GM12878 (cell line): ENCODE results near the gene BTBD19. TPM values are rescaled to one million over a fixed set of nuclear protein-coding genes. Genes with fewer than 3 reads are reported as not detected.

Source experiments
- ATAC-seq: fragments of 200-7000 bp; cut with Tn5 transposase; 3 replicates; pipeline ENCODE4 v1.9.1; 2020; ENCODE audit warnings: mild to moderate bottlenecking, moderate library complexity
- BruUV-seq: library from RNA; stranded (reverse); fragments of 400-500 nt; replicated peaks from 2 replicates; lab custom pipeline; 2021; lab: Mats Ljungman, UMichigan
- CTCF ChIA-PET: fragments of 300-600 bp; sonication (Branson Sonifier 250); formaldehyde crosslinking; extraction: SDS; loops from one replicate; lab custom pipeline; 2021; ENCODE audit warnings: inconsistent platforms; lab: Yijun Ruan, JAX
- POLR2A ChIA-PET: fragments of 350-600 bp; formaldehyde crosslinking; extraction: SDS; loops from one replicate; lab custom pipeline; 2021; ENCODE audit warnings: inconsistent platforms; lab: Charles Lee
- RAD21 ChIA-PET: fragments of 300-600 bp; sonication (Branson Sonifier 250); formaldehyde crosslinking; loops from one replicate; lab custom pipeline; 2023; ENCODE audit warnings: antibody characterized with exemption; ENCODE audit not compliant: unreplicated experiment; lab: Charles Lee
- SMC1A ChIA-PET: fragments of 300-600 bp; sonication (Branson Sonifier 250); formaldehyde crosslinking; loops from one replicate; lab custom pipeline; 2023; ENCODE audit not compliant: unreplicated experiment, uncharacterized antibody; lab: Charles Lee
- DNase-seq: peaks from one replicate; pipeline ENCODE4 v3.0.0-alpha.2; 2011; ENCODE audit warnings: low read depth, low spot score
- FAIRE-seq: peaks from 3 replicates; lab custom pipeline; 2011; peaks lifted over from hg19 to GRCh38; lab: Jason Lieb, UNC
- H2AFZ ChIP-seq: 2 replicates; pipeline ENCODE4 v1.6.0; 2011; ENCODE audit warnings: low read depth, low read length, control low read depth; ENCODE audit not compliant: control insufficient read depth
- H3K27ac ChIP-seq: 2 replicates; pipeline ENCODE4 v1.5.1; 2011; ENCODE audit warnings: control low read depth; ENCODE audit not compliant: control insufficient read depth, insufficient read depth
- H3K27me3 ChIP-seq, 2 experiments: replicated peaks in 1 of 2; 2 replicates each; pipeline versions ENCODE4 v1.6.0 to v1.6.1; 2011; ENCODE audit warnings: low read length in 1 of 2; ENCODE audit not compliant: control insufficient read depth in 2 of 2, insufficient read depth in 2 of 2
- H3K36me3 ChIP-seq, 2 experiments: 2 replicates each; pipeline ENCODE4 v1.5.1; 2011; ENCODE audit warnings: low read length in 1 of 2; ENCODE audit not compliant: control insufficient read depth in 2 of 2, insufficient read depth in 2 of 2
- H3K4me1 ChIP-seq: 2 replicates; pipeline ENCODE4 v1.6.1; 2011; ENCODE audit warnings: mild to moderate bottlenecking, low read length, moderate library complexity, mixed read lengths; ENCODE audit not compliant: control insufficient read depth, insufficient read depth
- H3K4me2 ChIP-seq: 2 replicates; pipeline ENCODE4 v1.6.0; 2011; ENCODE audit warnings: control low read depth; ENCODE audit not compliant: control insufficient read depth, insufficient read depth
- H3K4me3 ChIP-seq: fragments of 200-600 bp; sonication (generic); 2 replicates; pipeline ENCODE4 v1.5.1; 2016
- H3K79me2 ChIP-seq: 2 replicates; pipeline ENCODE4 v1.6.0; 2011; ENCODE audit warnings: low read length; ENCODE audit not compliant: control insufficient read depth, insufficient read depth
- H3K9ac ChIP-seq: 2 replicates; pipeline ENCODE4 v1.8.0; 2011; ENCODE audit warnings: low read length, control low read depth, mixed read lengths; ENCODE audit not compliant: control insufficient read depth, insufficient read depth
- H3K9me3 ChIP-seq: replicated peaks from 3 replicates; pipeline ENCODE4 v1.5.1; 2011; ENCODE audit warnings: mild to moderate bottlenecking, low read length; ENCODE audit not compliant: control insufficient read depth, insufficient read depth
- H4K20me1 ChIP-seq: 2 replicates; pipeline ENCODE4 v1.6.0; 2011; ENCODE audit not compliant: control insufficient read depth, insufficient read depth
- CTCF ChIP-seq, 3 experiments: IDR thresholded peaks in 2 of 3; conservative IDR thresholded peaks in 1 of 3; 2 replicates each; pipeline ENCODE4 v1.5.1; 2011; ENCODE audit warnings: low read depth in 3 of 3, low read length in 3 of 3, mild to moderate bottlenecking in 3 of 3, control low read depth in 2 of 3, moderate library complexity in 2 of 3, inconsistent platforms in 1 of 3, mixed read lengths in 1 of 3; ENCODE audit not compliant: control insufficient read depth in 2 of 3, insufficient read depth in 1 of 3; ENCODE audit errors: extremely low read depth in 1 of 3
- MLLT1 ChIP-seq: fragments of 450-650 bp; IDR thresholded peaks from 2 replicates; pipeline ENCODE4 v1.6.1; 2016; ENCODE audit warnings: mild to moderate bottlenecking
- MTA2 ChIP-seq: fragments of 450-650 bp; IDR thresholded peaks from 2 replicates; pipeline ENCODE4 v1.6.1; 2016; ENCODE audit warnings: low read depth, mild to moderate bottlenecking, moderate library complexity
- NR2C1 ChIP-seq: fragments of 450-650 bp; IDR thresholded peaks from 2 replicates; pipeline ENCODE4 v1.6.1; 2017; ENCODE audit warnings: antibody characterized with exemption, mild to moderate bottlenecking, moderate library complexity
- SMAD1 ChIP-seq: fragments of 450-650 bp; IDR thresholded peaks from 2 replicates; pipeline ENCODE4 v1.6.1; 2018; ENCODE audit warnings: mild to moderate bottlenecking, low read depth; ENCODE audit not compliant: partially characterized antibody
- STAT3 ChIP-seq: IDR thresholded peaks from 2 replicates; pipeline ENCODE4 v1.6.1; 2011; ENCODE audit warnings: low read depth, low read length, improper control_type of control experiment
- TBL1XR1 ChIP-seq: IDR thresholded peaks from 2 replicates; pipeline ENCODE4 v1.6.1; 2012; ENCODE audit warnings: low read depth, low read length, improper control_type of control experiment
- TCF12 ChIP-seq: IDR thresholded peaks from 2 replicates; pipeline ENCODE4 v1.6.1; 2011; ENCODE audit warnings: low read depth, mild to moderate bottlenecking, low read length
- YY1 ChIP-seq: IDR thresholded peaks from 2 replicates; pipeline ENCODE4 v1.6.1; 2011; ENCODE audit warnings: low read depth, mild to moderate bottlenecking, low read length
- ZNF592 ChIP-seq: fragments of 450-650 bp; IDR thresholded peaks from 2 replicates; pipeline ENCODE4 v1.6.1; 2017; ENCODE audit warnings: mild to moderate bottlenecking, moderate library complexity
- WGBS: methylation state at CpG from one replicate; pipeline ENCODE4 v1.1.6; 2016; ENCODE audit warnings: low lambda C conversion rate; ENCODE audit not compliant: insufficient replicate concordance, insufficient coverage; ENCODE audit errors: missing lambda C conversion rate; 5-methylcytosine and 5-hydroxymethylcytosine counted together
- in situ Hi-C: fragments of 300-500 bp; cut with MboI; formaldehyde crosslinking; loops from 9 replicates; pipeline ENCODE4 v1.14.3; 2018; ENCODE audit warnings: mixed read lengths
- intact Hi-C: fragments of 100-400 bp; cut with micrococcal nuclease; formaldehyde crosslinking; loops from one replicate; pipeline ENCODE4 v1.14.2; 2022; ENCODE audit not compliant: unreplicated experiment
- polyA plus RNA-seq, 11 experiments: library from polyadenylated mRNA; depleted of rRNA in 4 of 11; unstranded in 6 of 11; stranded (reverse) in 5 of 11; fragments of >200 nt; fragmentation: Nextera tagmentation in 4 of 11; fragmentation: Illumina TruSeq in 1 of 11; extraction: Ambion mirVana in 4 of 11; extraction: Trizol in 1 of 11; gene quantifications; 1 replicate in 1 of 11; 2 replicates in 10 of 11; pipeline versions ENCODE4 v1.2.1 to v1.2.3, GENCODE V29; 2011 to 2016; ENCODE audit warnings: inconsistent platforms in 2 of 11, missing spikeins in 2 of 11, low read depth in 1 of 11
- total RNA-seq, 4 experiments: library from RNA; depleted of rRNA in 3 of 4; stranded (reverse); fragments of >200 nt in 3 of 4; fragmentation: Illumina TruSeq in 1 of 4; extraction: Trizol in 1 of 4; gene quantifications; 2 replicates each; pipeline versions ENCODE4 v1.2.1 to v1.2.3, GENCODE V29; 2013 to 2021
- TF ChIP-seq, protein P1 (sequence below): fragments of 450-650 bp; conservative IDR thresholded peaks from 2 replicates; pipeline ENCODE4 v1.6.1; 2017; ENCODE audit warnings: mild to moderate bottlenecking, moderate library complexity

The BTBD19 gene
- total and polyA plus RNA-seq, 10 of the 15 experiments (the other 5 are each of a cell fraction or from before 2014, with no cell fraction given), result 0.13 to 2.7 (median 0.42) TPM

- TF ChIP-seq CTCF (IDR thresholded peaks at IDR 0.05 in 2 of 3, conservative IDR thresholded peaks at IDR 0.05 in 1 of 3; ENCODE audit: control insufficient read depth in 2 of 3, extremely low read depth in 1 of 3, insufficient read depth in 1 of 3, low read depth in 3 of 3, low read length in 3 of 3) (no peak), STAT3 (no peak), ZNF592 (no peak)
- TF ChIP-seq, all 136 proteins: peak for 3
These were observed 34.7 kb downstream of the BTBD19 start, which contains the start of gene PTCH2 (continued) for GRCh38 chr1:44842862-44843655.

- in situ Hi-C loops, result no loop called here
- POLR2A ChIA-PET, result no interaction called here
- RAD21 ChIA-PET, result no interaction called here
- TF ChIP-seq MLLT1 (no peak), YY1 (no peak), TCF12 (no peak), MTA2 (no peak), TBL1XR1 (no peak), NR2C1 (no peak), STAT3 (no peak), SMAD1 (no peak)
- TF ChIP-seq, protein P1, sequence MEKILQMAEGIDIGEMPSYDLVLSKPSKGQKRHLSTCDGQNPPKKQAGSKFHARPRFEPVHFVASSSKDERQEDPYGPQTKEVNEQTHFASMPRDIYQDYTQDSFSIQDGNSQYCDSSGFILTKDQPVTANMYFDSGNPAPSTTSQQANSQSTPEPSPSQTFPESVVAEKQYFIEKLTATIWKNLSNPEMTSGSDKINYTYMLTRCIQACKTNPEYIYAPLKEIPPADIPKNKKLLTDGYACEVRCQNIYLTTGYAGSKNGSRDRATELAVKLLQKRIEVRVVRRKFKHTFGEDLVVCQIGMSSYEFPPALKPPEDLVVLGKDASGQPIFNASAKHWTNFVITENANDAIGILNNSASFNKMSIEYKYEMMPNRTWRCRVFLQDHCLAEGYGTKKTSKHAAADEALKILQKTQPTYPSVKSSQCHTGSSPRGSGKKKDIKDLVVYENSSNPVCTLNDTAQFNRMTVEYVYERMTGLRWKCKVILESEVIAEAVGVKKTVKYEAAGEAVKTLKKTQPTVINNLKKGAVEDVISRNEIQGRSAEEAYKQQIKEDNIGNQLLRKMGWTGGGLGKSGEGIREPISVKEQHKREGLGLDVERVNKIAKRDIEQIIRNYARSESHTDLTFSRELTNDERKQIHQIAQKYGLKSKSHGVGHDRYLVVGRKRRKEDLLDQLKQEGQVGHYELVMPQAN, result no peak
These were observed 38.7 kb downstream of the BTBD19 start for GRCh38 chr1:44846985-44847384.

More at GRCh38 chr1:44846985-44847384, 38.7 kb downstream of the BTBD19 start:
- 89% methylated on average over 1 of the region's 1 CpG for WGBS
- DNase-seq (no peak), ATAC-seq (no peak), FAIRE-seq (no peak)
- Histone ChIP-seq H3K4me1 (peaks cover 3% of the 10 kb centered on the region; the same call in 1 of the 2 replicates), H4K20me1 (no peaks in the 10 kb centered on the region), H3K9ac (no peak overlapping the region), H3K4me2 (no peak overlapping the region), H3K27ac (no peak overlapping the region), H3K4me3 (no peak overlapping the region), H3K27me3 (no peaks in the 10 kb centered on the region), H3K36me3 (no peaks in the 10 kb centered on the region; a peak in 1 of 4 replicates), H2AFZ (no peak overlapping the region), H3K79me2 (no peaks in the 10 kb centered on the region), H3K9me3 (no peaks in the 10 kb centered on the region)
- ChIA-PET CTCF (no interaction called here), SMC1A (no interaction called here)
- BruUV-seq, result no TSS peak
- intact Hi-C loops, result no loop called here
